ENCODE results near the gene NEMF. TPM values are rescaled to one million over a fixed set of nuclear protein-coding genes. Genes with fewer than 3 reads are reported as not detected.

The NEMF gene
- total RNA-seq, 1 experiment from 2014 or later = 57.7 TPM

Other genes starting within 250 kb of the NEMF start
- 212 TPM for gene RPL36AL, start 232.2 kb downstream of the NEMF start, total RNA-seq (2021; ENCODE audit: unreplicated experiment)
- 22.9 TPM for gene MGAT2, start 232.0 kb downstream of the NEMF start, total RNA-seq (2021; ENCODE audit: unreplicated experiment)
- gene DNAAF2, start 217.5 kb downstream of the NEMF start, total RNA-seq (2021; ENCODE audit: unreplicated experiment) = 13.7 TPM
- gene POLE2, start 164.6 kb downstream of the NEMF start, total RNA-seq (2021; ENCODE audit: unreplicated experiment) = 24.5 TPM
- 0.98 TPM for gene KLHDC1, start 159.7 kb downstream of the NEMF start, total RNA-seq (2021; ENCODE audit: unreplicated experiment)
- 26.4 TPM for gene KLHDC2, start 84.6 kb downstream of the NEMF start, total RNA-seq (2021; ENCODE audit: unreplicated experiment)
- gene ARF6, start 40.3 kb upstream of the NEMF start, total RNA-seq (2021; ENCODE audit: unreplicated experiment) = 88.8 TPM